ENCODE results near the gene MAGI1. TPM values are rescaled to one million over a fixed set of nuclear protein-coding genes. Genes with fewer than 3 reads are reported as not detected.
A peak's percentile ranks its signal among the peaks of the same experiment; 100 is the strongest.

The MAGI1 gene
- total RNA-seq, 1 experiment from 2014 or later = 58.2 TPM

DNA sequence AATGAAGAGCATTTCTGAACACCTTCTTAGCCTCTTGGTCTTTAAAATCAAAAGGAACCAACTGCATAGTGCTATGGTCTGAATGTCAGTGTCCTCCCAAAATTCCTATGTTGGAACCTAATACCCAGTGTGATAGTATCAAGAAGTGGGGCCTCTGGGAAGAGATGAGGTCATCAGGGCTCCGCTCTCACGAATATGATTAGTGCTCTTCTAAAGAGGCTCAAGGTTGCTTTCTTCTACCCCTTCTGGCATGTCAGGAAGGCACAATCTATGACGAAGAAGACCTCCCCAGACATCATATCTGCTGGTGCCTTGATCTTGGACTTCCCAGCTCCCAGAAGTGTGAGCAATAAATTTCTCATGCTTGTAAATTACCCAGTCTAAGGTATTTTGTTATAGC, 209.5 kb downstream of the MAGI1 start:
- Mint-ChIP-seq H3K27ac (no peak overlapping the region), H3K4me3 (no peak overlapping the region), H3K36me3 (no peaks in the 10 kb centered on the region), H3K27me3 (ENCODE audit: low read depth) (no peaks in the 10 kb centered on the region), H3K9me3 (no peaks in the 10 kb centered on the region), H3K4me1 (peaks cover 41% of the 10 kb centered on the region)
- CTCF ChIA-PET = interaction anchor here (0.8 kb wide), 1 partner anchor 124 kb away, joined by 3 read pairs; no protein-coding TSS in a partner anchor
- POLR2A ChIA-PET = no interaction called here
- no peak for TF ChIP-seq KAT7 (CRISPR knock-in tag; IDR thresholded peaks at IDR 0.05; ENCODE audit: borderline replicate concordance)
- TF ChIP-seq, protein P1, sequence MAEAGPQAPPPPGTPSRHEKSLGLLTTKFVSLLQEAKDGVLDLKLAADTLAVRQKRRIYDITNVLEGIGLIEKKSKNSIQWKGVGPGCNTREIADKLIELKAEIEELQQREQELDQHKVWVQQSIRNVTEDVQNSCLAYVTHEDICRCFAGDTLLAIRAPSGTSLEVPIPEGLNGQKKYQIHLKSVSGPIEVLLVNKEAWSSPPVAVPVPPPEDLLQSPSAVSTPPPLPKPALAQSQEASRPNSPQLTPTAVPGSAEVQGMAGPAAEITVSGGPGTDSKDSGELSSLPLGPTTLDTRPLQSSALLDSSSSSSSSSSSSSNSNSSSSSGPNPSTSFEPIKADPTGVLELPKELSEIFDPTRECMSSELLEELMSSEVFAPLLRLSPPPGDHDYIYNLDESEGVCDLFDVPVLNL (CRISPR knock-in tag; IDR thresholded peaks at IDR 0.05; ENCODE audit: borderline replicate concordance, low read depth) = no peak
- TF ChIP-seq NR1H2 (CRISPR knock-in tag; IDR thresholded peaks at IDR 0.05) = no peak
- no peak for TF ChIP-seq TCF7 (CRISPR knock-in tag; IDR thresholded peaks at IDR 0.05; ENCODE audit: low read depth)
- TF ChIP-seq CBFB (CRISPR knock-in tag; IDR thresholded peaks at IDR 0.05; ENCODE audit: low read depth) = no peak
- no peak for TF ChIP-seq ZNF532 (CRISPR knock-in tag; IDR thresholded peaks at IDR 0.05; ENCODE audit: borderline replicate concordance)
- no peak for TF ChIP-seq ATF1 (CRISPR knock-in tag; IDR thresholded peaks at IDR 0.05)
- TF ChIP-seq ERG (CRISPR knock-in tag; IDR thresholded peaks at IDR 0.05) = no peak
- DNase-seq (ENCODE audit: low spot score) = no peak
- ATAC-seq = peak; percentile 32; the same call in 1 of the 2 replicates

- ChIA-PET POLR2A (no interaction called here), CTCF (interaction anchor here (0.8 kb wide), 1 partner anchor 125 kb away, joined by 3 read pairs; no protein-coding TSS in a partner anchor)
- H3K4me1 Mint-ChIP-seq = peaks cover 37% of the 10 kb centered on the region
- H3K36me3 Mint-ChIP-seq = no peaks in the 10 kb centered on the region
- no peak overlapping the region for H3K4me3 Mint-ChIP-seq
- H3K27ac Mint-ChIP-seq = no peak overlapping the region
- ATAC-seq (peak; percentile 59; the same call in 1 of the 2 replicates), DNase-seq (ENCODE audit: low spot score) (no peak)
- TF ChIP-seq KAT7 (CRISPR knock-in tag; IDR thresholded peaks at IDR 0.05; ENCODE audit: borderline replicate concordance) = no peak
- no peaks in the 10 kb centered on the region for H3K9me3 Mint-ChIP-seq
- H3K27me3 Mint-ChIP-seq (ENCODE audit: low read depth) = no peaks in the 10 kb centered on the region
Observed at GRCh38 chr3:65828706-65829105, 210.0 kb downstream of the MAGI1 start.

DNA sequence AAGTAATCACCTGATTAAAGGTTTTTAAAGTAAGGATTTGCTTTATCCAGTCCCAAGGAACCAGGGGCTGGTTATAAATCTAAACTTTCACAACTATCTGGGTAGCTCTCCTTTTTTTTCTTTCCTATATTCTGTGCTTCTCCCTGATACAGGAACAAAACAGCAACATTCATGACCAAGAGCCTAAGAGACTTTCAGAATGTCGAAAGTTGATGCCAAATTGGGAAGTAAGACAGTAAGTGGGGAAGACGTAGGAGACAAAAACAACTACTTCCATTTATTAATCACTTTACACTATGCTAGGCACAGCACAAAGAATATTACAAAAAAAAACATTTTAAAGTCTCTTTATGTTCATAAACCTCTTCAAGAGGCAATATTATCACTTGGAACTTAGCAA, 211.6 kb downstream of the MAGI1 start:
- Mint-ChIP-seq H3K4me3 (no peak overlapping the region), H3K9me3 (peaks cover 4% of the 10 kb centered on the region), H3K27me3 (ENCODE audit: low read depth) (peaks cover 3% of the 10 kb centered on the region), H3K27ac (no peak overlapping the region), H3K4me1 (peaks cover 33% of the 10 kb centered on the region), H3K36me3 (0 out of 2 replicates have a peak, but pooled peaks cover 3% of the 10 kb centered on the region)
- DNase-seq (ENCODE audit: low spot score) (no peak), ATAC-seq (no peak)
- POLR2A ChIA-PET = no interaction called here
- CTCF ChIA-PET = no interaction called here
- no peak for TF ChIP-seq NFE2L1 (CRISPR knock-in tag; IDR thresholded peaks at IDR 0.05)
- no peak for TF ChIP-seq FOXK1 (CRISPR knock-in tag; IDR thresholded peaks at IDR 0.05)
- TF ChIP-seq ZNF425 (CRISPR knock-in tag; conservative IDR thresholded peaks at IDR 0.05) = no peak
- no peak for TF ChIP-seq RORB (CRISPR knock-in tag; IDR thresholded peaks at IDR 0.05)
- no peak for TF ChIP-seq ZNF532 (CRISPR knock-in tag; IDR thresholded peaks at IDR 0.05; ENCODE audit: borderline replicate concordance)
- TF ChIP-seq ELF4 (CRISPR knock-in tag; IDR thresholded peaks at IDR 0.05; ENCODE audit: low read depth) = no peak
- no peak for TF ChIP-seq JUN (CRISPR knock-in tag; IDR thresholded peaks at IDR 0.05)
- TF ChIP-seq KAT7 (CRISPR knock-in tag; IDR thresholded peaks at IDR 0.05; ENCODE audit: borderline replicate concordance) = no peak
- TF ChIP-seq ZNF232 (CRISPR knock-in tag; IDR thresholded peaks at IDR 0.05) = no peak
- no peak for TF ChIP-seq EMX1 (CRISPR knock-in tag; IDR thresholded peaks at IDR 0.05)
- TF ChIP-seq, protein P2, sequence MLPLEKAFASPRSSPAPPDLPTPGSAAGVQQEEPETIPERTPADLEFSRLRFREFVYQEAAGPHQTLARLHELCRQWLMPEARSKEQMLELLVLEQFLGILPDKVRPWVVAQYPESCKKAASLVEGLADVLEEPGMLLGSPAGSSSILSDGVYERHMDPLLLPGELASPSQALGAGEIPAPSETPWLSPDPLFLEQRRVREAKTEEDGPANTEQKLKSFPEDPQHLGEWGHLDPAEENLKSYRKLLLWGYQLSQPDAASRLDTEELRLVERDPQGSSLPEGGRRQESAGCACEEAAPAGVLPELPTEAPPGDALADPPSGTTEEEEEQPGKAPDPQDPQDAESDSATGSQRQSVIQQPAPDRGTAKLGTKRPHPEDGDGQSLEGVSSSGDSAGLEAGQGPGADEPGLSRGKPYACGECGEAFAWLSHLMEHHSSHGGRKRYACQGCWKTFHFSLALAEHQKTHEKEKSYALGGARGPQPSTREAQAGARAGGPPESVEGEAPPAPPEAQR (CRISPR knock-in tag; IDR thresholded peaks at IDR 0.05) = no peak

Measured in WTC11 (cell line).